ENCODE data around the gene PDGFB.

Gene PDGFB

GRCh38 chr22:39177456-39177775 is 67.4 kb downstream of the PDGFB start:
- H3K27me3 ChIP-seq, result peaks cover 4% of the 10 kb centered on the region
- peaks cover 28 to 29% of the 10 kb centered on the region in 2 experiments for H3K4me1 ChIP-seq (ENCODE audit: control insufficient read depth in 1 of 2, insufficient read depth in 1 of 2, low read depth in 1 of 2, low read length in 1 of 2)
- H3K4me3 ChIP-seq (ENCODE audit: low read depth in 1 of 2, low read length in 1 of 2), result no peak overlapping the region
- no peak for TF ChIP-seq CTCF (IDR thresholded peaks at IDR 0.05)
- no peaks in the 10 kb centered on the region for H3K36me3 ChIP-seq
- H3K9me3 ChIP-seq, result no peaks in the 10 kb centered on the region
- H3K27ac ChIP-seq, result no peak overlapping the region

GRCh38 chr22:39176714-39177455 is 67.9 kb downstream of the PDGFB start:
- no peak for TF ChIP-seq CTCF (IDR thresholded peaks at IDR 0.05)
- H3K27ac ChIP-seq, result no peak overlapping the region
- H3K27me3 ChIP-seq, result peaks cover 4% of the 10 kb centered on the region
- no peak overlapping the region for H3K4me3 ChIP-seq (ENCODE audit: low read depth in 1 of 2, low read length in 1 of 2)
- H3K9me3 ChIP-seq, result no peaks in the 10 kb centered on the region
- H3K4me1 ChIP-seq (ENCODE audit: control insufficient read depth in 1 of 2, insufficient read depth in 1 of 2, low read depth in 1 of 2, low read length in 1 of 2), result peaks cover 28% of the 10 kb centered on the region in 2 experiments
- H3K36me3 ChIP-seq, result no peaks in the 10 kb centered on the region

GRCh38 chr22:39176143-39176713 is 68.6 kb downstream of the PDGFB start:
- Histone ChIP-seq H3K4me3 (ENCODE audit: low read depth in 1 of 2, low read length in 1 of 2) (no peak overlapping the region), H3K36me3 (no peaks in the 10 kb centered on the region), H3K27ac (no peak overlapping the region), H3K9me3 (no peaks in the 10 kb centered on the region), H3K27me3 (peaks cover 10% of the 10 kb centered on the region), H3K4me1 (ENCODE audit: control insufficient read depth in 1 of 2, insufficient read depth in 1 of 2, low read depth in 1 of 2, low read length in 1 of 2) (peaks cover 30 to 32% of the 10 kb centered on the region in 2 experiments)
- no peak for TF ChIP-seq CTCF (IDR thresholded peaks at IDR 0.05)

GRCh38 chr22:39175353-39176142 is 69.2 kb downstream of the PDGFB start:
- Histone ChIP-seq H3K4me3 (ENCODE audit: low read depth in 1 of 2, low read length in 1 of 2) (no peak overlapping the region), H3K4me1 (ENCODE audit: control insufficient read depth in 1 of 2, insufficient read depth in 1 of 2, low read depth in 1 of 2, low read length in 1 of 2) (peaks cover 35 to 37% of the 10 kb centered on the region in 2 experiments), H3K27me3 (peaks cover 12% of the 10 kb centered on the region), H3K27ac (peak overlapping the region; percentile 91), H3K36me3 (no peaks in the 10 kb centered on the region), H3K9me3 (no peaks in the 10 kb centered on the region)
- no peak for TF ChIP-seq CTCF (IDR thresholded peaks at IDR 0.05)

- H3K9me3 ChIP-seq, result no peaks in the 10 kb centered on the region
- H3K4me3 ChIP-seq (ENCODE audit: low read depth in 1 of 2, low read length in 1 of 2), result peak overlapping the region; percentile 40 to 41
- no peaks in the 10 kb centered on the region for H3K36me3 ChIP-seq
- TF ChIP-seq CTCF (IDR thresholded peaks at IDR 0.05), result no peak
- peak overlapping the region; percentile 91 for H3K27ac ChIP-seq
- peaks cover 35 to 37% of the 10 kb centered on the region in 2 experiments for H3K4me1 ChIP-seq (ENCODE audit: control insufficient read depth in 1 of 2, insufficient read depth in 1 of 2, low read depth in 1 of 2, low read length in 1 of 2)
- peaks cover 20% of the 10 kb centered on the region for H3K27me3 ChIP-seq
These were observed 70.1 kb downstream of the PDGFB start for GRCh38 chr22:39174498-39175352.

Measured in neutrophil (primary cell).